ENCODE data around the gene SPOCK2. TPM values are rescaled to one million over a fixed set of nuclear protein-coding genes. Genes with fewer than 3 reads are reported as not detected.
A peak's percentile ranks its signal among the peaks of the same experiment; 100 is the strongest.

The SPOCK2 gene
- total and polyA plus RNA-seq, 2 of the 13 experiments (the other 11 are each of a cell fraction or from before 2014, with no cell fraction given) = 8.6 to 30.6 TPM

DNA sequence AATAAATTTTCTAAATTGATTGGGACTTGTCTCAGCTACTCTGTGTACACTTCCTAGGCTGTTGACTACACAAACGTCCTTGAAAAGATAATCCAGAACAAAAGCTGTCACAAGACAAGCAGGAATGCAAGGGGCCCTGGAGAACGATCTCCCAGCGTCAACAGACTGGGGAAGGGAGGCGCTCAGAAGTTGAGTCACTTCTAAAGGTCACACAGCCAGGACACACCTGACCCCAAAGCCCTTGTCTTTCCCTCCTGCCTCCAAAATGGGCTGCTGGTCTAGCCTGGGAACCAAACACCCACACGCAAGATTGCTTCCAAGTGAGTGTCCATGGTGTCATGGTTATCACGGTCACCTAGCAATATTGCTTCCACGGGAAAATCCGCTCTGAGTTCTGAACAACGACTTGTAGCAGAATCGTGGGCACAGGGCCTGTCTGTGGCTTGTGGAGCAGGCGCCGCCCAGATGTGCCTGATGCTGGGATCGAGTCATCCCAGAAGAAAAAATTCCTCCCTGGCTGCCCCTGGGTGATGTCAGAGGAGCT lies 49.8 kb downstream of the SPOCK2 start (continued):
- TF ChIP-seq ZNF552 (CRISPR knock-in tag; IDR thresholded peaks at IDR 0.05; ENCODE audit: borderline replicate concordance) = no peak
- TF ChIP-seq ZNF598 (CRISPR knock-in tag; IDR thresholded peaks at IDR 0.05; ENCODE audit: borderline replicate concordance) = no peak
- no peak for TF ChIP-seq JUNB (CRISPR knock-in tag; IDR thresholded peaks at IDR 0.05; ENCODE audit: borderline replicate concordance)
- peak; percentile 88 for TF ChIP-seq NR2F2 (IDR thresholded peaks at IDR 0.05; ENCODE audit: borderline replicate concordance, low read depth)
- TF ChIP-seq ZNF232 (CRISPR knock-in tag; IDR thresholded peaks at IDR 0.05; ENCODE audit: borderline replicate concordance) = no peak
- TF ChIP-seq, protein P1, sequence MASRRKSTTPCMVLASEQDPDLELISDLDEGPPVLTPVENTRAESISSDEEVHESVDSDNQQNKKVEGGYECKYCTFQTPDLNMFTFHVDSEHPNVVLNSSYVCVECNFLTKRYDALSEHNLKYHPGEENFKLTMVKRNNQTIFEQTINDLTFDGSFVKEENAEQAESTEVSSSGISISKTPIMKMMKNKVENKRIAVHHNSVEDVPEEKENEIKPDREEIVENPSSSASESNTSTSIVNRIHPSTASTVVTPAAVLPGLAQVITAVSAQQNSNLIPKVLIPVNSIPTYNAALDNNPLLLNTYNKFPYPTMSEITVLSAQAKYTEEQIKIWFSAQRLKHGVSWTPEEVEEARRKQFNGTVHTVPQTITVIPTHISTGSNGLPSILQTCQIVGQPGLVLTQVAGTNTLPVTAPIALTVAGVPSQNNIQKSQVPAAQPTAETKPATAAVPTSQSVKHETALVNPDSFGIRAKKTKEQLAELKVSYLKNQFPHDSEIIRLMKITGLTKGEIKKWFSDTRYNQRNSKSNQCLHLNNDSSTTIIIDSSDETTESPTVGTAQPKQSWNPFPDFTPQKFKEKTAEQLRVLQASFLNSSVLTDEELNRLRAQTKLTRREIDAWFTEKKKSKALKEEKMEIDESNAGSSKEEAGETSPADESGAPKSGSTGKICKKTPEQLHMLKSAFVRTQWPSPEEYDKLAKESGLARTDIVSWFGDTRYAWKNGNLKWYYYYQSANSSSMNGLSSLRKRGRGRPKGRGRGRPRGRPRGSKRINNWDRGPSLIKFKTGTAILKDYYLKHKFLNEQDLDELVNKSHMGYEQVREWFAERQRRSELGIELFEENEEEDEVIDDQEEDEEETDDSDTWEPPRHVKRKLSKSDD (CRISPR knock-in tag; IDR thresholded peaks at IDR 0.05; ENCODE audit: low read depth) = no peak
- no peak for TF ChIP-seq KLF9 (CRISPR knock-in tag; IDR thresholded peaks at IDR 0.05; ENCODE audit: low read depth)
- TF ChIP-seq ZNF792 (CRISPR knock-in tag; IDR thresholded peaks at IDR 0.05) = 0 out of 2 replicates have a peak, but pooled peaks have one; percentile 46
- TF ChIP-seq ZNF567 (CRISPR knock-in tag; IDR thresholded peaks at IDR 0.05; ENCODE audit: borderline replicate concordance) = no peak
- no peak for TF ChIP-seq HNRNPH1 (optimal IDR thresholded peaks at IDR 0.05; ENCODE audit: low read depth, low read length)
- peak; percentile 83 for TF ChIP-seq ZNF3 (CRISPR knock-in tag; IDR thresholded peaks at IDR 0.05)
- TF ChIP-seq, protein P2, sequence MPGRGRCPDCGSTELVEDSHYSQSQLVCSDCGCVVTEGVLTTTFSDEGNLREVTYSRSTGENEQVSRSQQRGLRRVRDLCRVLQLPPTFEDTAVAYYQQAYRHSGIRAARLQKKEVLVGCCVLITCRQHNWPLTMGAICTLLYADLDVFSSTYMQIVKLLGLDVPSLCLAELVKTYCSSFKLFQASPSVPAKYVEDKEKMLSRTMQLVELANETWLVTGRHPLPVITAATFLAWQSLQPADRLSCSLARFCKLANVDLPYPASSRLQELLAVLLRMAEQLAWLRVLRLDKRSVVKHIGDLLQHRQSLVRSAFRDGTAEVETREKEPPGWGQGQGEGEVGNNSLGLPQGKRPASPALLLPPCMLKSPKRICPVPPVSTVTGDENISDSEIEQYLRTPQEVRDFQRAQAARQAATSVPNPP (CRISPR knock-in tag; IDR thresholded peaks at IDR 0.05) = no peak
- no peak for TF ChIP-seq POLR2AphosphoS5 (IDR thresholded peaks at IDR 0.05; ENCODE audit: low read depth, low read length)
- TF ChIP-seq ISL2 (CRISPR knock-in tag; IDR thresholded peaks at IDR 0.05) = no peak
- no peak for TF ChIP-seq EEA1 (CRISPR knock-in tag; IDR thresholded peaks at IDR 0.05; ENCODE audit: borderline replicate concordance)
- no peak for TF ChIP-seq SIN3A (IDR thresholded peaks at IDR 0.05; ENCODE audit: borderline replicate concordance, low read depth, low read length)
- TF ChIP-seq, protein P3, sequence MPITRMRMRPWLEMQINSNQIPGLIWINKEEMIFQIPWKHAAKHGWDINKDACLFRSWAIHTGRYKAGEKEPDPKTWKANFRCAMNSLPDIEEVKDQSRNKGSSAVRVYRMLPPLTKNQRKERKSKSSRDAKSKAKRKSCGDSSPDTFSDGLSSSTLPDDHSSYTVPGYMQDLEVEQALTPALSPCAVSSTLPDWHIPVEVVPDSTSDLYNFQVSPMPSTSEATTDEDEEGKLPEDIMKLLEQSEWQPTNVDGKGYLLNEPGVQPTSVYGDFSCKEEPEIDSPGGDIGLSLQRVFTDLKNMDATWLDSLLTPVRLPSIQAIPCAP (CRISPR knock-in tag; IDR thresholded peaks at IDR 0.05; ENCODE audit: low read depth) = no peak
- TF ChIP-seq FOXA3 (CRISPR knock-in tag; IDR thresholded peaks at IDR 0.05) = peak; percentile 92
- TF ChIP-seq RCOR2 (CRISPR knock-in tag; IDR thresholded peaks at IDR 0.05) = peak; percentile 99
- TF ChIP-seq, protein P4, sequence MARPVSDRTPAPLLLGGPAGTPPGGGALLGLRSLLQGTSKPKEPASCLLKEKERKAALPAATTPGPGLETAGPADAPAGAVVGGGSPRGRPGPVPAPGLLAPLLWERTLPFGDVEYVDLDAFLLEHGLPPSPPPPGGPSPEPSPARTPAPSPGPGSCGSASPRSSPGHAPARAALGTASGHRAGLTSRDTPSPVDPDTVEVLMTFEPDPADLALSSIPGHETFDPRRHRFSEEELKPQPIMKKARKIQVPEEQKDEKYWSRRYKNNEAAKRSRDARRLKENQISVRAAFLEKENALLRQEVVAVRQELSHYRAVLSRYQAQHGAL (CRISPR knock-in tag; IDR thresholded peaks at IDR 0.05; ENCODE audit: not compliant biosample characterization) = no peak
- no peak for TF ChIP-seq HOXA9 (CRISPR knock-in tag; IDR thresholded peaks at IDR 0.05; ENCODE audit: borderline replicate concordance)
- 0 out of 2 replicates have a peak, but pooled peaks have one; percentile 13 for TF ChIP-seq ZNF12 (CRISPR knock-in tag; IDR thresholded peaks at IDR 0.05)
- TF ChIP-seq PRPF4 (IDR thresholded peaks at IDR 0.05; ENCODE audit: low read depth, low read length, poor library complexity, severe bottlenecking) = no peak
- TF ChIP-seq ZNF124 (CRISPR knock-in tag; IDR thresholded peaks at IDR 0.05) = 0 out of 2 replicates have a peak, but pooled peaks have one; percentile 50
- TF ChIP-seq HNRNPLL (IDR thresholded peaks at IDR 0.05; ENCODE audit: low read depth, low read length, poor library complexity, severe bottlenecking) = no peak

All from HepG2 (cell line).